ENCODE measurements around the gene TPGS2.
"Not testable (repeated sequence)": the region's sequence is repeated elsewhere in the genome, so short reads cannot be mapped to it uniquely, and the experiment has no call there.

TPGS2 gene

GRCh38 chr18:36771245-36771644, 57.6 kb downstream of the TPGS2 start:
- DNase-seq: no peak

- DNase-seq: no peak
Observed at GRCh38 chr18:36770315-36770946, 58.4 kb downstream of the TPGS2 start.

- DNase-seq: peak; percentile 17
Observed at GRCh38 chr18:36769611-36770314, 59.0 kb downstream of the TPGS2 start.

- DNase-seq: no peak
Observed at GRCh38 chr18:36769172-36769571, 59.6 kb downstream of the TPGS2 start.

- DNase-seq: no peak
Observed at GRCh38 chr18:36766836-36767235, 62.0 kb downstream of the TPGS2 start.

GRCh38 chr18:36762965-36763364, 65.8 kb downstream of the TPGS2 start:
- not testable (repeated sequence) for DNase-seq

- peak; percentile 16 for DNase-seq
Observed at GRCh38 chr18:36762074-36762473, 66.7 kb downstream of the TPGS2 start.

GRCh38 chr18:36761186-36761698, 67.6 kb downstream of the TPGS2 start:
- DNase-seq: no peak

- no peak for DNase-seq
Observed at GRCh38 chr18:36760598-36760997, 68.2 kb downstream of the TPGS2 start.

GRCh38 chr18:36759167-36759776, 69.5 kb downstream of the TPGS2 start:
- no peak for DNase-seq

GRCh38 chr18:36758623-36759022, 70.2 kb downstream of the TPGS2 start:
- no peak for DNase-seq

- DNase-seq: no peak
Observed at GRCh38 chr18:36757991-36758390, 70.8 kb downstream of the TPGS2 start.

GRCh38 chr18:36757081-36757480, 71.7 kb downstream of the TPGS2 start:
- DNase-seq: no peak

- no peak for DNase-seq
Observed at GRCh38 chr18:36756242-36756641, 72.6 kb downstream of the TPGS2 start.

- no peak for DNase-seq
Observed at GRCh38 chr18:36752929-36753865, 75.6 kb downstream of the TPGS2 start.

GRCh38 chr18:36745219-36745975, 83.4 kb downstream of the TPGS2 start:
- no peak for DNase-seq

GRCh38 chr18:36744261-36744876, 84.4 kb downstream of the TPGS2 start:
- DNase-seq: no peak

Measured in activated CD4-positive, alpha-beta T cell treated with anti-CD3 and anti-CD28 coated beads, Interleukin-2, amount 50 U/mL, for 16 hours (primary cell).